GM13977 (cell line): Measurements from ENCODE around the gene GPSM3.
"Not testable (repeated sequence)": the region's sequence is repeated elsewhere in the genome, so short reads cannot be mapped to it uniquely, and the experiment has no call there.

ENCODE experiments used
- DNase-seq: peaks from one replicate; pipeline ENCODE4 v3.0.0; 2012; ENCODE audit warnings: low spot score
- in situ Hi-C: fragments of 300-500 bp; cut with MboI; formaldehyde crosslinking; loops from one replicate; pipeline ENCODE4 v1.12.0; 2022; ENCODE audit warnings: low sequenced_read_pairs, low pct_unique_long_range_greater_than_20kb, mixed read lengths, inconsistent platforms; ENCODE audit not compliant: unreplicated experiment
- TF ChIP-seq, protein P1 (sequence below): IDR thresholded peaks from 2 replicates; pipeline ENCODE4 v1.5.1; 2012; ENCODE audit warnings: mild to moderate bottlenecking, control low read depth; ENCODE audit not compliant: insufficient read depth; ENCODE audit errors: extremely low read depth, missing control alignments

Gene GPSM3

DNA sequence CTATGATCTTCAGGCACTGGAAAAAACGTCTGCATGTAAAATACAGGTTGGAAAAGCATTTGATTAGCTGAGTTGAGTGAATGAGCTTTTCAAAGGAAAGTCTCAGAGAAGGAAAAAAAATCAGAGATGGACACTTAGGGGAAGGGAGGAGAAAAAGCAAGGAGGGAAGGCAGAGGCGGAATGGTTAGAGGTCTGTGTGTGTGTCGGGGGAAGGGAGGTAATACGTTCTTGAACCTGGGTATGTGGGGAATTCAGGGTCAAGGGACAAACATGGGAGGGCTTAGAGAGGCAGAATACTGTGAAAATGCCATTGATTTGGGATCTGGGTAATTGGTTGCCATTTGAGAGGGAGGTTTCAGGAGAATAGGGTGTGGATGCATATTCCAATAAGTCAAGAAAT is 45.8 kb downstream of the GPSM3 start:
- DNase-seq: no peak
- in situ Hi-C loops: no loop called here
- TF ChIP-seq, protein P1, sequence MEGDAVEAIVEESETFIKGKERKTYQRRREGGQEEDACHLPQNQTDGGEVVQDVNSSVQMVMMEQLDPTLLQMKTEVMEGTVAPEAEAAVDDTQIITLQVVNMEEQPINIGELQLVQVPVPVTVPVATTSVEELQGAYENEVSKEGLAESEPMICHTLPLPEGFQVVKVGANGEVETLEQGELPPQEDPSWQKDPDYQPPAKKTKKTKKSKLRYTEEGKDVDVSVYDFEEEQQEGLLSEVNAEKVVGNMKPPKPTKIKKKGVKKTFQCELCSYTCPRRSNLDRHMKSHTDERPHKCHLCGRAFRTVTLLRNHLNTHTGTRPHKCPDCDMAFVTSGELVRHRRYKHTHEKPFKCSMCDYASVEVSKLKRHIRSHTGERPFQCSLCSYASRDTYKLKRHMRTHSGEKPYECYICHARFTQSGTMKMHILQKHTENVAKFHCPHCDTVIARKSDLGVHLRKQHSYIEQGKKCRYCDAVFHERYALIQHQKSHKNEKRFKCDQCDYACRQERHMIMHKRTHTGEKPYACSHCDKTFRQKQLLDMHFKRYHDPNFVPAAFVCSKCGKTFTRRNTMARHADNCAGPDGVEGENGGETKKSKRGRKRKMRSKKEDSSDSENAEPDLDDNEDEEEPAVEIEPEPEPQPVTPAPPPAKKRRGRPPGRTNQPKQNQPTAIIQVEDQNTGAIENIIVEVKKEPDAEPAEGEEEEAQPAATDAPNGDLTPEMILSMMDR: no peak

DNA sequence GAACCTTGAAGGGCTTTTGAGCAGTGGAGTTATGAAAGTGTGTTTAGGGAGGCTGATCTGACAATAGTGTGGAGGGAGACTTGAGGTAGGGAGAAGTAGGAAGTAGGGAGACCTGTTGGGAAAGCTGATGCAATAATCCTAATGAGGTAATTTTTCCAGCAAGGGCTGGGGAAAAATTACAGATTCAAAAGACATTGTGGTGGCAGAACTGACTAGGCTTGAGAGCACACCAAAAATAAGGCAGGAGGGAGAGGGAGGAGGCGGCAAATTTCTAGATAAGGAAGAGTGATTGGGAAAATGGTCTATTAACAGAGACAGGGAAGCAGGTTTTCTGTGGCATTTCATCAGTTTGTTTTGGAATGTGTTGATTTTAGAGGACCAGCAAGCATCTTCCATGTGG is 46.2 kb downstream of the GPSM3 start:
- TF ChIP-seq, protein P1: no peak
- DNase-seq: no peak
- in situ Hi-C loops: no loop called here

DNA sequence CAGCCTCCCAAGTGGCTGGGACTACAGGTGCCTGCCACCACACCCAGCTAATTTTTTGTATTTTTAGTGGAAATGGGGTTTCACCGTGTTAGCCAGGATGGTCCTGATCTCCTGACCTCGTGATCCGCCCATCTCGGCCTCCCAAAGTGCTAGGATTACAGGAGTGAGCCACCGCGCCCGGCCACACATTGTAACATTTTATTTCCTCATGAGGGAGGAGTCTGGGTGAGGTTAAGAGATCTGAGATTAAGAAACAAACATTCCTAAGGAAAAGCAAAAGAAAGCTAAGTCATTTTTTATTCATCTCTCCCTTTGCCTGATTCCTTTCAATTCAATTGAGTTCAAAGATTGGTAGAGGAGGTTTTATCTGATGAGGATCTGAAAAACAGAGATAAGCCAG is 48.2 kb downstream of the GPSM3 start:
- in situ Hi-C loops, DNase-seq: not testable (repeated sequence)
